Left ventricle myocardium inferior (tissue), 1 donor: ENCODE results near the gene FEN1. TPM values are rescaled to one million over a fixed set of nuclear protein-coding genes. Genes with fewer than 3 reads are reported as not detected.

Experiments used
- DNase-seq: peaks from one replicate; pipeline ENCODE4 v3.0.0-alpha.2; 2020
- H3K27ac ChIP-seq: fragments of 200-600 bp; replicated peaks from 2 replicates; pipeline ENCODE4 v1.8.0; 2021
- H3K27me3 ChIP-seq: fragments of 200-600 bp; 2 replicates; pipeline ENCODE4 v1.8.0; 2021; ENCODE audit warnings: low read depth
- H3K36me3 ChIP-seq: fragments of 200-600 bp; 2 replicates; pipeline ENCODE4 v1.8.0; 2021
- H3K4me1 ChIP-seq: fragments of 200-600 bp; 2 replicates; pipeline ENCODE4 v1.8.0; 2021
- H3K4me3 ChIP-seq: fragments of 200-600 bp; 2 replicates; pipeline ENCODE4 v1.8.0; 2021; ENCODE audit warnings: mild to moderate bottlenecking, moderate library complexity
- H3K9me3 ChIP-seq: fragments of 200-600 bp; replicated peaks from 2 replicates; pipeline ENCODE4 v1.8.0; 2021
- CTCF ChIP-seq: fragments of 200-600 bp; IDR thresholded peaks from 2 replicates; pipeline ENCODE4 v1.8.0; 2021; ENCODE audit warnings: antibody characterized with exemption, mild to moderate bottlenecking, borderline replicate concordance
- intact Hi-C: fragments of 100-400 bp; cut with micrococcal nuclease; formaldehyde crosslinking; loops from one replicate; pipeline ENCODE4 v1.11.0; 2022
- long read RNA-seq: library from polyadenylated mRNA; unstranded; transcript quantifications from one replicate; pipeline ENCODE4 v2.0.0, GENCODE V29; 2021
- total RNA-seq: library from RNA; stranded (reverse); fragmentation: NEBNext Ultra II Directional; extraction: Animal tissue kit (Norgen Biotek cat#: 25700); gene quantifications from one replicate; pipeline ENCODE4 v1.2.1, GENCODE V29; 2021
- donor health status: DM: no; HTN: yes; CAD: no; lungs with severe emphysema.

FEN1 gene
- total RNA-seq: 5.8 TPM
- long read RNA-seq, transcript FEN1-201 (2 exons, 2,296 nt): major isoform, 15 of 16 reads
- long read RNA-seq, partial matches to known transcripts: 0 of 16 reads
- long read RNA-seq, other reads (novel, unspliced or antisense): 1 of 16 reads

- peak; percentile 89 for DNase-seq
- intact Hi-C loops: loop anchor here (10.0 kb wide), 3 partner anchors 102 to 292 kb away; partner anchors contain the start of gene FADS3
- H3K36me3 ChIP-seq: peaks cover 43% of the 10 kb centered on the region
Measured at GRCh38 chr11:61792310-61793082, at the start of gene FEN1, which contains the start of gene TMEM258. TSS of gene FEN1 (plus strand) at chr11:61792911. CDS start at chr11:61795362, 2,451 bp downstream. TSS of gene TMEM258 (minus strand) at chr11:61792599. CDS start at chr11:61792558, 41 bp downstream.

GRCh38 chr11:61743486-61744095, 49.1 kb upstream of the FEN1 start:
- H3K4me1 ChIP-seq: peaks cover 8% of the 10 kb centered on the region
- intact Hi-C loops: no loop called here

More at GRCh38 chr11:61792310-61793082, at the start of gene FEN1, which contains the start of gene TMEM258:
- H3K4me1 ChIP-seq: peaks cover 33% of the 10 kb centered on the region
- peak within 1 kb of the TSS; percentile 88 for H3K4me3 ChIP-seq
- no peaks in the 10 kb centered on the region for H3K9me3 ChIP-seq
- TF ChIP-seq CTCF: peak; percentile 29
- no peaks in the 10 kb centered on the region for H3K27me3 ChIP-seq
- peak within 1 kb of the TSS; percentile 96 for H3K27ac ChIP-seq

GRCh38 chr11:61744181-61744580, 48.5 kb upstream of the FEN1 start:
- intact Hi-C loops: no loop called here
- Histone ChIP-seq H3K9me3 (no peaks in the 10 kb centered on the region), H3K36me3 (peaks cover 20% of the 10 kb centered on the region), H3K27me3 (no peaks in the 10 kb centered on the region), H3K4me1 (peaks cover 8% of the 10 kb centered on the region), H3K4me3 (no peak overlapping the region), H3K27ac (no peak overlapping the region)
- TF ChIP-seq CTCF: no peak
- DNase-seq: no peak

More at GRCh38 chr11:61743486-61744095, 49.1 kb upstream of the FEN1 start:
- no peak overlapping the region for H3K27ac ChIP-seq
- H3K36me3 ChIP-seq: peaks cover 20% of the 10 kb centered on the region
- no peak for TF ChIP-seq CTCF
- H3K27me3 ChIP-seq: no peaks in the 10 kb centered on the region
- no peak for DNase-seq
- H3K4me3 ChIP-seq: no peak overlapping the region
- H3K9me3 ChIP-seq: no peaks in the 10 kb centered on the region

- Histone ChIP-seq H3K4me3 (no peak overlapping the region), H3K9me3 (no peaks in the 10 kb centered on the region), H3K27me3 (peaks cover 3% of the 10 kb centered on the region), H3K4me1 (peaks cover 8% of the 10 kb centered on the region), H3K36me3 (peaks cover 20% of the 10 kb centered on the region), H3K27ac (no peak overlapping the region)
- no peak for TF ChIP-seq CTCF
- intact Hi-C loops: no loop called here
- no peak for DNase-seq
Measured at GRCh38 chr11:61744609-61745156, 48.0 kb upstream of the FEN1 start.

- no peak overlapping the region for H3K4me3 ChIP-seq
- H3K4me1 ChIP-seq: peaks cover 8% of the 10 kb centered on the region
- no peaks in the 10 kb centered on the region for H3K9me3 ChIP-seq
- TF ChIP-seq CTCF: no peak
- intact Hi-C loops: no loop called here
- no peak for DNase-seq
- no peak overlapping the region for H3K27ac ChIP-seq
- H3K36me3 ChIP-seq: peaks cover 14% of the 10 kb centered on the region
- peaks cover 11% of the 10 kb centered on the region for H3K27me3 ChIP-seq
Measured at GRCh38 chr11:61745781-61746441, 46.8 kb upstream of the FEN1 start.
